Measurements from ENCODE around the gene PLXDC2.
A peak's percentile ranks its signal among the peaks of the same experiment; 100 is the strongest.

PLXDC2 gene

DNA sequence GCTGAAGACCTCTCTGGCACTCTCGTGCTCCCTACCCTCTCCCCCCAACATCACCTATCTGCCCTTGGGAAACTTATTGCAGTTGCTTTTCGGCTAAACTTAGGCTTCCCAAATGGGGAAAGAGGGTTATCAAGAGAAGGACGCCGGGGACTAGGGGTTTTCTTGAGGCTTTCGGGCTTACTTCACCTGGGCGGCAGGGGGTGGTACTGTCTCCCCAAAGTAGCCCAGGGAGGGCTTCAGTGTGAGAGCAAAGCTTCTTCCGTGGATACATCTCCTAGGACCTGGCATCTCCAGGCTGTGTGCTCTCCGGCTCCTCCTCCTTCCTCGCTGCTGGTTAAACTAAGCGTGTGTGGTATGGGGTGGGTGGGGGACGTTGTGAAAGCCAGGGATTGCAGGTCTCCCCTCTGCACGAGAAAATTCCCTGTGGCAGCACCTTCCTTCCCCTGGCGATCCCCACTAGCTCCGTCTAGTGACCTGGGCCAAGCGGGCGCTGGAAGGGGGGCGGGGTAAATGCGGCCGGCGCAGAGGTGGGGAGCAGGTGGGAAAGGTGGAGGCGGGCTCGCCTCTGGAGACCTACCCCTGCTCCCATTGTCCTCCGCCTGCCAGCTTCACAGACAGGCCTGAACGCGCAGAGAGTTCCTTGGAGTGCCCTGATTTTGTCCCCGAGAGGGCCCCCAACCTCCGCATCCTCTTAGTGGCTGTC is 1.1 kb downstream of the PLXDC2 start:
- no peak for DNase-seq

DNA sequence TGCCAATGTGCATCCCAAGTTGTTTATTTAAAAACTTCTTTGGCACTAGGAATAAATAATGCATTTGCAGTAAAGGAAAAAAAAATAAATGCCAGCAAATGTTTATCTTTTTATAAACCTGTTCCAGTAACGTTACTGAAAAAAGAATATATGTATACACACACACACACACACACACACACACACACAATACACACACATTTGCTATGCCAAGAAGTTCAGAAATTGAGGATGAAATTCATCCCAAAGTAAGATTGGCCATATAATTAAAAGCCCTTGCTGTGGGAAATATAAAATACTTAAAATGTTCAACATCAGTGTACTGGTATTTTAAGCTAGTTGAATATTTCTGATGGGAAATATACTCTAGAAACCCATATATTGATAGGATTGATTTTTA is 2.6 kb downstream of the PLXDC2 start:
- no peak for DNase-seq

DNA sequence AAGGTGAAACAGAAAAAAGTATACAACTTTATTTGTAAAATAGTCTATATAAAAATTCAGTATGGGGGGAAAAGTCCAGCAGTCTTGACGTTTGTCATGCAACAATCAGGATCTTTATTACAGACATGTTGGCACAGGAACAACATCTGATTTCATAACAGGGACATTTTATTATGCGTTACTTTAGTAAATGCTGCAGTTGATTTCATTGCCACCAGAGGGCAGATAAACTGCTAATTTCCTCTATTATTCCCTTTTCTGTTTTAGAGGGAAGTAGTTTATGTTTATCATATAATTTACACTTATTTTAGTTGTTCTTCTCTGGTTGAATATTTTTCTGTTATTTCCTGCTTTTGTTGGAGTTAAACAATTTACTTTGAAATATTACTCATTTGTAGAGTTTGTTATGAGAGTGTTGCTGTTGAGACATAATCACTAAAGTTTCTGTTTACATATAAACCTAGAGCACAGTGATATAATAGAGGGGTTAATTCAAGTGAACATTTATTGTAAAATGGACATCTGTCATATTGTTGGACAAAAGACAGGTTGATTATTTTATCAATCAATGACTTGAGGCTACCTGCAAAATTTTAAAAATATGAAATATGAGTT is 3.3 kb downstream of the PLXDC2 start:
- DNase-seq: peak; percentile 73

DNA sequence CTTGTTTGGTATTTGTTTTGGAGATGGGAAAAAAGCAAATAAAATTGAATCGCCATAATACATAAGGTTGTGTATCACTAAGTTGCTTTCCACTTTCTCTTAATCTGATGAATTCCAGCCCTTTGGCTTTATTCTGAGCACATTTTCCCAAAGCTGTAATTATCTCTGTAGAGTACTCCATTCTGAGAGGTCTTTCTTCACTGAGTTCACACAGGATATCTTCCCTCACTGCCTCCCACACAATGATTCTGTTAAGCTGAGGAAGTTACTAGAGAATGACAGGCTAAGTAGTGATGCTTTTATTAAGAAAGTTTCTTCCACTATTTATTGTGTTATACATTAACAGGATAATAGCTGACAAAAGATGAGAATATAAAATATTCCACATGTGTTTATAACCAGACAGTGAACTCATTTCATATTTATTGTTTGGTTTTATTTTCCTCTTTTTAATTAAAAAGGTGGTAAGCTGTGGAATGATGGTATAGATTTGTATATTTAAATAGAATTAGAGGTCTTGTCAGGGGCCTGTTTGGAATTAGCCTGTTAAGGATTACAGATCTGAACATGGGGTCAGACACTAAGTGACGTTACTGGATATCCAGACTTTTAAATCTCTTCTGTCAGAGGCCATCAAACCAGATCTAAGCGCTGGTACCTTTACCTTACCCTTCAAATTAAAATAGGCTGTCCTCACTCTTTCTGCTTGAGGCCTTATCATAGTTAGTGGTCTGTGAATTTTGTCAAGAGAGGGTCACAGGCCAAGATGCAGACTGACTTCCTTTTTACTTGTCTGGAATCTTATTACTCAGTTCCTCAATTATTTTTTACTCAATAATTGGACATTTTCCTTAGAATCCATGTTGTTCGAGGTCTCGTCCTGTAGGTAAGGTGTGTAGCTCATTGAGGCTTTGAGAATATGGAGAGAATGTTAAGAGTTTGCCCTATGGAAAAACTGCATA is 8.4 kb downstream of the PLXDC2 start:
- DNase-seq: no peak

DNA sequence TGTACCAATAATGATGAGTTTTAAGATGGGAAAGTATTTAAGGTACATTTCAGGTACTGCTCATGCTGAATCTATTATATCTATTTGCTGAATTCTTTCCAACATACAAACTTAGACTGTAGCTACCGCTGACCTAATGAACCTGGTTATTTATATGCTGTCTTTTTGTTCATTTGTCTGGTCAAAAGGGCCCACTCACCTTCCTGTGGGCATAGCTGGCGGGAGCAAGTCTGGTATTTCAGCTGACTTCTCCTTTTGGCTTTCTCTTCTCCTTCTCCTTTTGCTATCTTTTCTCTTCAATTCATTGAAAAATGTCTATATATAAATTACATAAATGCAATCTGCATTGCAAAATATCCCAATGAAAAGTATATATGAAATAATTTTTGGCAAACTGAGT is 9.5 kb downstream of the PLXDC2 start:
- DNase-seq: no peak

DNA sequence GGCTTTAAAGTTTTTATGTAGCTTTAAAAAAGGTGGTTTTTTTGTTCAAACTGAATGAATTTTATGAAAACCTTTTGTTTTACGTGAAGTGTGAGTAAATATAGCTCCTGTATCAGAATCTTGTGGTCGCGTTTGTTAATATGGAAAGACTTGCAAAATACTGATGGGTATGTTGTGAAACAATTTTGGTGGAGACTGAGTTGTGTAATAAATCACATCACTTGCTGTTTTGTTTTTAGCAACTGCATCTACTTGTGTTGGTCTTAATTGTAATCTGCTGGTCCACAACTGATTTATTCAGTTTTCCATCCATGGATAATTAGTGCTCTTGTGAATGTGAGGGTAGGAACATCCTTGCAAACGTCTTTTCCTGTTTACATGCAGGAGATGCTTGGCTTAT is 10.5 kb downstream of the PLXDC2 start:
- DNase-seq: no peak

DNA sequence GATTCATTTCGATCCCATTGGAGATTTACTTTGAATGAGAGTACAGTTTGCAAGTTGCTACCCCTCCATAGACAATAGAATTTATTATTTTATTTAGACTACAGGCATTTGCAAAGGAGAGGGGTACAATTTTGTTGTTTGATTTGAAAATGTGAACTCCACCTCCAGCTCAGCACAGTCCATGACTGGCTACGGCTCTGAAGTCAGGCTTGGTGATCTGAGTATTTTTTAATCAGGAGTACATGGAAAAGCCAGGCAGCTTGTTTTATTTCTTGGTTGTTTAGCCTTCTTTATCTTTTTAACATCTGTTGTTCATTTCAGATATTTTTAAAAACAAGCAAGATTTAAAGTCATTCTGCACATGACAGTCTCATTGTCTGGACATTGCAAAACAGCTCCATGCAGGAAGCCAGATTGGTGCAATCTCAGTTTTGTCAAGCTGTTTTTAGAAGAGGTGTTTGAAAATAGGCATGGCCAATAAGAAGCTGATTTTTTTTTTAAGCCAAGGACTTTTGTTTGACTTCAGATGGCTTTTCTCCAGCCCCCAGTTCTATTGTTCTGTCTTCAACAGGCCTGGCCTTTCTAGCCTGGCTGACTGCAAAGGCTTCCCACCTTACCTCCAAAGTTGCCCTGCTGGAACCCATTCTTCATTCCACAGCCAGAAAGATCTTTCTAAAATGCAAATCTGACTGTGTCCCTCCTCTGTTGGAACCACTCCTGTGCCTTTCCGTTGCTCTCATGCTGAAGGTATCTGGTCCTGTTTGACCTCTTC is 12.2 kb downstream of the PLXDC2 start:
- no peak for DNase-seq

DNA sequence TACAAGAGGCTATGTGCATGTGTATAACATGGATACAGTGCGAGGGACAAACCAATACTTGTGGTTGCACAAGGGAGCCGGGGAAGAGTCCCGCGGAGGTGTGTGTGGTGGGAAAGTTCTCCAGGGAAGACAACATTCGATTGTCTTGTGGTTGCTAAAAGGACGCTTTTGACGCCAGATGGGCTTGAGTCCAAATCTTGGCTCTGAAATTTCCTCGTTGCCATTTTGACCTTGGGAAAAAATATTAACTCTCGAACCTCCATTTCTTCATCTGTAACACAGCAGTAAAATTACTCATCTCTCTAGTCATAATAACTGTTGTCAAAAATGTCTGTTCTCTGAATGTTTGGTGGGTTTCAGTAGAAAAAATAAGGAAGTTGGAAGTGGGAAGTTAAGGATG is 16.5 kb downstream of the PLXDC2 start:
- no peak for DNase-seq

DNA sequence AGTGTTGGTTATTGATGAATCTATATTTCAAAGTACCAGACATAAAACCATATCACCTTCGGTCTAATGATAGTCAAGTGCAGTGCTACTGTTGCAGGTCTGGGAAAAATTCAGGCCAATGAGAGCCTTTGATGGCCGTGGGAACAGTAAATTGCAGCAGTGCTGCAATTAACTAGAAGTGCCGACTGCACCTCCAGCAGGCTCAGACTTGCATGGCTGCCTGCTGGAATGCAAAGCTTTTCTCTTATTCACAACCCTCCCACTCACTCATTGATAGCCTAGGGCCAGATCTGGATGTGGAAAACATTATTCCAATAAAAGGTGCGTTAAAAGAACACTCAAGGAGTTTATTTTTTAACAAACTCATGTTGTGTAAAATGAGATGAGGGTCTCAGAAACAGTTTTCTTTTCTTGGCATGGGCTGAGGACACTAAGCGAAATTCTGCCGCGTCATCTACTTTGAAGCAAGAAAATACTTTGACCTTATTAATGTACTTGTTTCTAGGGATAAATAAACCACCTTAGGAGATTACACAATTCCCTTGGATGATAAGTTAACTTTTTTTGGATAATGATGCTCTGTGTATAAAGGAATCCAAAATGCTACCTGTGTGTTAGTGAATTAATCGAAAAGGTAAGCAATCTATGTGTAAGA is 17.1 kb downstream of the PLXDC2 start:
- DNase-seq: no peak

DNA sequence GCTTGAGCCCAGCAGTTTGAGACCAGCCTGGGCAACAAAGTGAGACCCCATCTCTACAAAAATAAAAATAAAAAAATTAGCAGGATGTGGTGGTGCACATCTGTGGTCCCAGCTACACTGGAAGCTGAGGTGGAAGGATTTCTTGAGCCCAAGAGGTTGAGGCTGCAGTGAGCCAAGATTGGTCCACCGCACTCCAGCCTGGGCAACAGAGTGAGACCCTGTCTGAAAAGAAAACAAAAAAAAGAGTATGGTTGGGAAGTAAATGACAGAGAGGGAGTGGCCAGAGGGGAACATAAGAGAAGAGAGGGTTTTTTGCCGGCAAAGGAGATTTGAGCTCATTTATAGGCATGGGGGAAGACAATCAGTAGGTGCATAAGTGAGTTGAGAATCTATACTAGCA is 19.7 kb downstream of the PLXDC2 start:
- DNase-seq: no peak

DNA sequence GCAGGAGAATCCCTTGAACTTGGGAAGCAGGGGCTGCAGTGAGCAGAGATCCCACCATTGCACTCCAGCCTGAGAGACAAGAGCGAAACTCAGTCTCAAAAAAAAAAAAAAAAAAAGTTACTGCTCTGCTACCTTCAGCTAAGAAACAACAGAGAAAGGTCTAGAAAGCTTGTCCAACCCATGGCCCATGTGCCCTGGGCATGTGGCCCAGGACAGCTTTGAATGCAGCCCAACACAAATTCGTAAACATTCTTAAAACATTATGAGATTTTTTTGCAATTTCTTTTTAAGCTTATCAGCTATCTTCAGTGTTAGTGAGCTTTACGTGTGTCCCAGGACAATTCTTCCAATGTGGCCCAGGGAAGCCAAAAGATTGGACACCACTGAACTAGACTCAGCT is 22.9 kb downstream of the PLXDC2 start:
- DNase-seq: no peak

DNA sequence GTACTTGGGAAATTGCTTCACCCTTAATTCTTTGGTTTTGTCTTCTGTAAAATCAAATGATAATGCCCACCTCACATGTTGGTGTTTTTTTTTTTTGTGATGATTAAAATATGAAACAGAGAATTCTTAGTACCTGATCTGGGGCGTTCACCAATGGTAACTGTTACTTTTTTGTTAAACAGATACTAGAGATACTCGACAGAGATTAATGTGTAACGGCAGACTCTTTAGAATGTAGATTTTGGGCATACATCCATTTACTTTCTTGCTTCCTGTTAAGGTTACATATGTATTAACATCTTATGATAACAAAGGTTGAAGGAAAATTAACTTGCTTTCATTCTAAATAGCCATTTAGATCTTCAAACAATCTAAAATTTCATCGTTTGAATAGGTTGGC is 23.3 kb downstream of the PLXDC2 start:
- no peak for DNase-seq

DNA sequence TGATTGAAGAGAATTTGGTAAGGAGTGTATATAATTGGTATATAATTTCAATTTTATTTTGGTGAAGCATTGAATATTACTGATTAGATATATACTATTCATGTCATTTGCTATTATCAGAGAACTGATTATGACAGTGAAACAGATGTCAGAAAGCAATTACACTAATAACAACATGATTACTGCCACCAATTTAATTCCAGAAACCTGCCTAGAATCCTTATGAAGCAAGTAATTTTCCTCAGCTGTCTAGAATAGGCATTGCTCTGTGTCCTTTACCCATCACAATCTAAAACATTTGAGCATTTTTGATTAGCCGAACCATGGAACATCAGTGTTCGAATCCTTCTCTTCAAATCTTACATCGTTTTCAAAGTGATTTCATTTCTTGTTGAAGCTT is 24.5 kb downstream of the PLXDC2 start:
- no peak for DNase-seq

DNA sequence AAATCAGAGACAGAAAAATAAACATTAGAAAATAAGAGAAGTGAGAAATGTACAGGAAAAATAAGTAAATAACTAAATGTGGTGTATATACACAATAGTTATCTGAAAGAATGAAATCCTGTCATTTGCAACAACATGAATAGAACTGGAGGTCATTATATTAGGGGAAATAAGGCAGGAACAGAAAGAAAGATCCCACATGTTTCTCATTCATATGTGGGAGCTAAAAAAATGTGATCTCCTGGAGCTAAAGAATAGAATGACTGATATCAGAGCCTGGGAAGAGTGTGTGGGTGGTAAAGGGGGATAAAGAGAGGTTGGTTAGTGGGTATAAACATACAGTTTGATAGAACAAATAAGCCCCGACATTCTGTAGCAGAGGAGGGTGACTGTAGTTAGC is 27.3 kb downstream of the PLXDC2 start:
- no peak for DNase-seq

DNA sequence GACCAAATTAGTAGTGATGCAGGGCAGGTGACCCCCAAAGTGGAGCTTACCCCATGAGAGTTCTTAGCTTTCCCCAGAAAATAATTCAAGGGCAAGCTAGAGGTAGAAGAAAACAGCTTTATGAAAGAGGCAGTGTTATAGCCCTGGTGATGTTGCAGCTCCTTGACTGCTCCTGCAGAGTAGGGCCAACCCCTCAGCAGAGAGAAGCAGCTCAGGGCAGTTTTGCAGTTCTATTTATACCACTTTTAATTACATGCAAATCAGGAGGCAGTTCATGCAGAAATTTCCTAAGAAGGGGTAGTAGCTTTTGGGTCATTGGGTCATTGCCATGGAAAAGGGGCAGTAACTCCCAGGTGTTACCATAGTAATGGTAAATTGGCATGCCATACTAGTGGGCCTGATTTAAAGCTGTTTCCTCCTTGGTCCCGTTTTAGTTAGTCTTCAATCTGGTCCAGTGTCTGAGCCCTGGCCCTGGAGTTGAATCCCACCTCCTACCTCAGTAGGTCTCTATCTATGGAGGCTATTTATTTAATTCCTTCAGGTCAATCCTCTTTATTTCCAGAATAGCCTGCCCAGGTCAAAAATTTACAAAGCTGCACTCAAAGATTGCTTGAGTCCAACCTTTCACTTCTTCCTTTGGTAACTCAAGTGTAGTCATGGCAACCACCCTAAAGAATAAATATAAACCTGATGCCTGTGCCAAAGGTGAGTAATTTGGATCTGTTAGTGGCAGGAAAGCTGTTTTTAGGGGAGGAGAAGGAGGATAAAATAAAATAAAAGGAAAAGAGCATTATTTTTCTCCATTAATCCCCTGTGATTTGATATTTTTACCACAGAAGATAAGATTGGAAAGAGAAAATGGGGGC is 29.5 kb downstream of the PLXDC2 start:
- peak; percentile 13 for DNase-seq

DNA sequence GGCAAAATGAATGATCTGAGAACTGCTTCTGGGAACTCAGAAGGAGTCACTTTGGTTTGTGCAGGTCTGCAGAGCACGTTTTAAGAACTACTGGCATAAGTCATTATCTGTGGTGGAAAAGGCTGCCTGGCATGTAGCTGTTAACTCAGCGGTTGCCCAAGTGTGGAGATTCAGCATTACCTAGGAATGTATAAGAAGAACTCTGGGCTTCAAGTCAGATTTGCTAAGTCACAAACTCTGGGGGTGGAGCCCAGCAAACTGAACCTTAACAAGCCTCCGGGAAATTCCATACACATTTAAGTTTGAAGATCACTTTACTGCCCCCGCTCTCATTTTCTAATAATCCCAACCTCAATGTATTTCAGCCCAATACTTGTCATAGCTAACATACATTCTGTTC is 31.1 kb downstream of the PLXDC2 start:
- DNase-seq: no peak

DNA sequence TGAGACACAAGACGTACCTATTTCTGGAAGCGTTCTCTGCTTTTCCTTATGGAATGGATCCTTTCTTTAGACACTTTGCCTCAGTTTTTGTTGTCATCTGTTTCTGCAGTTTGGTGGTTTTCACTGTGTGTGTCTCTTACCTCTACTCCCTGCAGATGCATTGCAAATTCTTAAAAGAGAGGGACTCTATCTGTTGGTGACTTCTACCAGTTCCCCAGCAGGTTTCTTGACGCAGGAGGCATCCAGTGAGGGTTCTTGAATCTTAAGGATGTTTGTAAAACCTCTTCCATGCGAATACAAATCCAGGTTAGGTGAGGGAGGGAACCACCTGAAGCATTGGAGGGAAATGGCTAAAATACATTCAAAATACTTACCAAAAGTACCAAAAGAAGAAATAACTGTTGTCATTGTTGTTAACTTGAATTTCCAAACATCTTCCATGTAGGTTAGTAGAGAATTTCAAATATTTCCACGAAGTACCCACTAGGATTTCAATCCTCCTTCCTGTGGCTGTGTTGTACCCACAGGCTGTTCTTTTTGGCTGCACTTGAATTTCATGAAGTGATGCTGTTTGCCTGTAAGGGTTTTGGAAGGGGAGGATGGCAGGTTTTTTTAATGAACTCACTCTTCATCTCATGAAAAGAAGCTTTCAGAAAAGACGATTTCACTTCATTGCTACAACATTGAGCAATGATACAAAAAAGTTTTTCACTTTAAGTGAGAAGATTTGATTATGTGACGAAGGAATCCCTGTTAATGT is 32.2 kb downstream of the PLXDC2 start:
- no peak for DNase-seq

DNA sequence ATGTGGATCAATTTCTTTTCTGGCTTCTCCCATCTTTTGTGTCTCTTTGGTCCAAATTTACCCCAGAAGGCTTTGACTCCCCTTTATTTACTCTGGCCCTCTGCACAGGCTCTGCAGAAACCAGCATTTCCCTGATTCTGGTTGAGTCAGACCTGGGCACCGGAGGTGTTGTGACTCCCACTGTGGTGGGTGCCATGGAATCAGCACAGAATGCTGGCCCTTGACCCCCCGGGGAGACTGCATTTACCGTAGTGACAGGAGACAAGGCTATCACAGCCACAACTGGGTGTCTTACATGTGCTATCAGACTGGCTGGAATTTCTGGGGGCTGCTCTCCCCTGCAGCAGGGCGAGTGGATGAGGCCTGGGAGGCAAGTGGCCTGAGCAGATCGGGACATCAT is 37.6 kb downstream of the PLXDC2 start:
- DNase-seq: no peak

DNA sequence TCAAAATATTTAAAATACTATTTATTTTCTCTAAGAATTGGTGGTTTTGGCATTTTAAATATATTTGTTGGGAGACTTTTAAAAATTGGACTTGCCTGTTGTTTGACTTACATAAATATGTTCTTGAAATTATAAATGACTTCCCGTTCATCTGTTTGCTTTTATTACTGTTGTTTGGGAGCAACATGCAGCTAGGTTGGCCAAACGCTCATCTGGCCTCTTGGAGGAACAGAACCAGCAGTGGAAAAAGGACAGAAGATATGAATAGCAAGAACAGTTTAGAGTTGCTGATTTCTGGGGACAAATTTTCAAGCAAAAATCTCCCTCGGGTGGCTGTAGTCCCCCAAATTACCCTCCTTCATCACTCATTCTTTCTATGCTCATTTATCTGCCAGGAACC is 41.6 kb downstream of the PLXDC2 start:
- no peak for DNase-seq

DNA sequence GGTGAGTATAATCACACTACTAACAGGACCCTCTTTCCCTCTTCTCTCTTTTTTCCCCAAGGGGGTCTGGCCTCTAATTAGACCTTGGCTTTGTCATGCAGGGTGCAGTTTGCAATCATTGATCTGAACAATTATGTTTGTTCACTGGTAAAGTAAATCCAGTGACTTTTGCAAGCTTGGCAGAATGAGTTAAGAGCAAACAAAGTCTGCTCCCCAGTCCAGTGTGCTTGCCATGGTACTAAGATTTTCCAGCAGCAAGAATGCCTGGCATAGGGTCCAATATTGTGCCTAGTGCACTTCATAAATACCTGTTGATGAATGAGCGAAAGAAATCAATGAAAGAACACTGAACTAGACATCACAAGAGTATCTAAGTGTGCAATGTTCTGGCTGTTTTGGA is 43.9 kb downstream of the PLXDC2 start:
- no peak for DNase-seq

All from NCI-H446 treated with DMSO at 0.1 percent for 48 hours (cell line).